Stimulated activated CD8-positive, alpha-beta memory T cell treated with anti-CD3 and anti-CD28 coated beads, Interleukin-4, amount 100 ng/mL, for 1 hour (primary cell): ENCODE results near the gene BOLA2B.

Experiments
- DNase-seq, 2 donors: peaks; one replicate each; pipeline ENCODE4 v3.0.0-alpha.2; 2020; ENCODE audit warnings: low read depth in 2 of 2, low spot score in 1 of 2

The BOLA2B gene

GRCh38 chr16:30144917-30145316, 48.5 kb downstream of the BOLA2B start:
- no peak for DNase-seq

- no peak for DNase-seq
Measured at GRCh38 chr16:30144017-30144416, 49.4 kb downstream of the BOLA2B start.

GRCh38 chr16:30143347-30143702, 50.1 kb downstream of the BOLA2B start:
- no peak for DNase-seq
